H9 (cell line): ENCODE results near the gene CCDC126. TPM values are rescaled to one million over a fixed set of nuclear protein-coding genes. Genes with fewer than 3 reads are reported as not detected.
A peak's percentile ranks its signal among the peaks of the same experiment; 100 is the strongest.

Experiments
- DNase-seq: peaks from one replicate; pipeline ENCODE4 v3.0.0-alpha.2; 2017
- H2AFZ ChIP-seq: one replicate; pipeline ENCODE4 v1.6.1; 2013; ENCODE audit warnings: mild to moderate bottlenecking, low read length, control low read depth, moderate library complexity
- H2AK5ac ChIP-seq: 2 replicates; pipeline ENCODE4 v1.6.1; 2013; ENCODE audit warnings: low read length, control low read depth, mixed read lengths; ENCODE audit not compliant: insufficient read length
- H2BK120ac ChIP-seq: one replicate; pipeline ENCODE4 v1.6.1; 2013; ENCODE audit warnings: low read depth, mild to moderate bottlenecking, low read length, control low read depth, inconsistent platforms; ENCODE audit not compliant: poor library complexity, severe bottlenecking
- H2BK12ac ChIP-seq: 2 replicates; pipeline ENCODE4 v1.6.1; 2013; ENCODE audit warnings: low read length, control low read depth, mixed read lengths, low read depth; ENCODE audit not compliant: insufficient read length
- H2BK15ac ChIP-seq: 2 replicates; pipeline ENCODE4 v1.6.1; 2013; ENCODE audit warnings: low read depth, low read length, control low read depth
- H2BK20ac ChIP-seq: one replicate; pipeline ENCODE4 v1.6.1; 2013; ENCODE audit warnings: low read depth, mild to moderate bottlenecking, low read length, control low read depth, inconsistent platforms; ENCODE audit not compliant: poor library complexity, severe bottlenecking
- H2BK5ac ChIP-seq: 2 replicates; pipeline ENCODE4 v1.6.1; 2013; ENCODE audit warnings: low read length, control low read depth, mixed read lengths; ENCODE audit not compliant: insufficient read length
- H3K14ac ChIP-seq: 2 replicates; pipeline ENCODE4 v1.6.1; 2013; ENCODE audit warnings: low read length, control low read depth; ENCODE audit not compliant: insufficient read depth
- H3K18ac ChIP-seq: 2 replicates; pipeline ENCODE4 v1.6.1; 2013; ENCODE audit warnings: low read depth, mild to moderate bottlenecking, mixed read lengths, low read length, control low read depth; ENCODE audit not compliant: insufficient read length
- H3K23ac ChIP-seq: 2 replicates; pipeline ENCODE4 v1.6.1; 2013; ENCODE audit warnings: low read length, control low read depth, mixed read lengths, low read depth; ENCODE audit not compliant: insufficient read length
- H3K23me2 ChIP-seq: 2 replicates; pipeline ENCODE4 v1.6.1; 2013; ENCODE audit warnings: low read depth, mild to moderate bottlenecking, mixed read lengths, low read length, control low read depth; ENCODE audit not compliant: insufficient read length, poor library complexity, severe bottlenecking
- H3K27ac ChIP-seq: 2 replicates; pipeline ENCODE4 v1.5.1; 2013; ENCODE audit warnings: low read length, control low read depth, mixed read lengths, low read depth; ENCODE audit not compliant: insufficient read length
- H3K27me3 ChIP-seq: 2 replicates; pipeline ENCODE4 v1.6.1; 2013; ENCODE audit warnings: low read length, control low read depth, inconsistent platforms; ENCODE audit not compliant: insufficient read depth
- H3K4ac ChIP-seq: 2 replicates; pipeline ENCODE4 v1.6.1; 2013; ENCODE audit warnings: low read depth, mild to moderate bottlenecking, control low read depth, inconsistent platforms, low read length, moderate library complexity
- H3K4me1 ChIP-seq: 2 replicates; pipeline ENCODE4 v1.6.1; 2013; ENCODE audit warnings: low read length, control low read depth, inconsistent platforms; ENCODE audit not compliant: insufficient read depth
- H3K4me2 ChIP-seq: 2 replicates; pipeline ENCODE4 v1.6.1; 2013; ENCODE audit warnings: low read length, control low read depth, mixed read lengths; ENCODE audit not compliant: insufficient read length, insufficient read depth
- H3K56ac ChIP-seq: 2 replicates; pipeline ENCODE4 v1.6.1; 2013; ENCODE audit warnings: low read depth, mild to moderate bottlenecking, mixed read lengths, low read length, control low read depth; ENCODE audit not compliant: insufficient read length
- H3K79me1 ChIP-seq: 2 replicates; pipeline ENCODE4 v1.6.1; 2013; ENCODE audit warnings: low read depth, mild to moderate bottlenecking, moderate library complexity, low read length, control low read depth, inconsistent platforms; ENCODE audit not compliant: insufficient read depth, poor library complexity, severe bottlenecking
- H3K79me2 ChIP-seq: 2 replicates; pipeline ENCODE4 v1.6.1; 2013; ENCODE audit warnings: low read length, control low read depth, inconsistent platforms; ENCODE audit not compliant: insufficient read depth
- H3K9ac ChIP-seq: 2 replicates; pipeline ENCODE4 v1.6.1; 2013; ENCODE audit warnings: low read length, control low read depth, mixed read lengths; ENCODE audit not compliant: insufficient read length; ENCODE audit errors: extremely low read depth
- H3K9me3 ChIP-seq: one replicate; pipeline ENCODE4 v1.6.1; 2013; ENCODE audit warnings: low read depth, low read length, inconsistent platforms; ENCODE audit not compliant: control insufficient read depth
- H3T11ph ChIP-seq: one replicate; pipeline ENCODE4 v1.6.1; 2013; ENCODE audit warnings: mild to moderate bottlenecking, low read length, control low read depth, inconsistent platforms
- H4K20me1 ChIP-seq: one replicate; pipeline ENCODE4 v1.6.1; 2013; ENCODE audit not compliant: control insufficient read depth, insufficient read length, insufficient read depth
- H4K5ac ChIP-seq: 2 replicates; pipeline ENCODE4 v1.6.1; 2013; ENCODE audit warnings: low read depth, mild to moderate bottlenecking, mixed read lengths, low read length, control low read depth; ENCODE audit not compliant: insufficient read length
- H4K8ac ChIP-seq: replicated peaks from 2 replicates; pipeline ENCODE4 v1.6.1; 2013; ENCODE audit warnings: low read length, control low read depth, mixed read lengths, low read depth; ENCODE audit not compliant: insufficient read length
- H4K91ac ChIP-seq: 2 replicates; pipeline ENCODE4 v1.6.1; 2013; ENCODE audit warnings: low read depth, mild to moderate bottlenecking, moderate library complexity, mixed read lengths, low read length, control low read depth; ENCODE audit not compliant: insufficient read length
- H3K27ac Mint-ChIP-seq, 3 experiments: 2 replicates in 2 of 3; 3 replicates in 1 of 3; pipeline ENCODE4 v1.8.0; 2020 to 2021; ENCODE audit warnings: mixed read lengths in 3 of 3, mild to moderate bottlenecking in 1 of 3, moderate library complexity in 1 of 3
- H3K27me3 Mint-ChIP-seq: 2 replicates; pipeline ENCODE4 v1.8.0; 2021; ENCODE audit warnings: low read depth, mild to moderate bottlenecking, moderate library complexity, mixed read lengths
- H3K36me3 Mint-ChIP-seq, 3 experiments: 2 replicates in 2 of 3; 3 replicates in 1 of 3; pipeline ENCODE4 v1.8.0; 2020 to 2021; ENCODE audit warnings: low read depth in 3 of 3, mixed read lengths in 3 of 3; ENCODE audit not compliant: insufficient read depth in 1 of 3
- H3K4me1 Mint-ChIP-seq, 2 experiments: 2 replicates each; pipeline ENCODE4 v1.8.0; 2020; ENCODE audit warnings: mixed read lengths in 2 of 2
- H3K4me3 Mint-ChIP-seq, 2 experiments: 2 replicates in 1 of 2; 3 replicates in 1 of 2; pipeline ENCODE4 v1.8.0; 2020 to 2021; ENCODE audit warnings: mild to moderate bottlenecking in 2 of 2, mixed read lengths in 2 of 2, moderate library complexity in 1 of 2
- H3K9me3 Mint-ChIP-seq, 2 experiments: 2 replicates in 1 of 2; 3 replicates in 1 of 2; pipeline ENCODE4 v1.8.0; 2020; ENCODE audit warnings: mild to moderate bottlenecking in 2 of 2, mixed read lengths in 2 of 2, moderate library complexity in 1 of 2
- CTCF ChIP-seq: fragments of 200-600 bp; sonication (generic); conservative IDR thresholded peaks from 3 replicates; pipeline ENCODE4 v1.8.0; 2021; ENCODE audit warnings: antibody characterized with exemption, mild to moderate bottlenecking
- WGBS: extraction: QIAGEN DNeasy Blood & Tissue Kit; methylation state at CpG from one replicate; pipeline ENCODE4 v1.1.7; 2013; ENCODE audit warnings: missing lambda C conversion rate, low lambda C conversion rate, mixed read lengths; ENCODE audit not compliant: insufficient read length; ENCODE audit errors: extremely low coverage; 5-methylcytosine and 5-hydroxymethylcytosine counted together
- total RNA-seq: library from RNA; stranded (reverse); gene quantifications from 2 replicates; pipeline ENCODE4 v1.2.1, GENCODE V29; 2021

CCDC126 gene
- total RNA-seq, 1 experiment from 2014 or later = 4.0 TPM

- H2BK120ac ChIP-seq = no peak within 1 kb of the TSS
- peak within 1 kb of the TSS; percentile 82 to 89 for H3K4me3 Mint-ChIP-seq
- H3K4me1 Mint-ChIP-seq = peaks cover 2 to 8% of the 10 kb centered on the region in 2 experiments; a peak in 3 of 4 replicates
- H4K8ac ChIP-seq = no peak within 1 kb of the TSS
- WGBS = no CpG with 5 or more reads among the region's 53 CpGs
- peak within 1 kb of the TSS; percentile 74 to 98 (median 93); a peak in 6 of 7 replicates for H3K27ac Mint-ChIP-seq
- no peak within 1 kb of the TSS for H2BK15ac ChIP-seq
- H2AK5ac ChIP-seq = no peak within 1 kb of the TSS
- no peak within 1 kb of the TSS for H2AFZ ChIP-seq
- H4K91ac ChIP-seq = no peak within 1 kb of the TSS
- H2BK5ac ChIP-seq = no peak within 1 kb of the TSS
- H4K5ac ChIP-seq = no peak within 1 kb of the TSS
- H3K27me3 ChIP-seq = no peaks in the 10 kb centered on the region
- H3K56ac ChIP-seq = no peak within 1 kb of the TSS
- no peaks in the 10 kb centered on the region for H3K9me3 ChIP-seq
- H3K79me1 ChIP-seq = no peaks in the 10 kb centered on the region
- peak within 1 kb of the TSS; percentile 74 for H3K9ac ChIP-seq
- peak within 1 kb of the TSS; percentile 74 for H3K4me2 ChIP-seq
- peak; percentile 72 for TF ChIP-seq CTCF
- H3K27me3 Mint-ChIP-seq = peaks cover 17% of the 10 kb centered on the region
- H3T11ph ChIP-seq = no peak within 1 kb of the TSS
- H2BK20ac ChIP-seq = peak within 1 kb of the TSS; percentile 16
- no peak within 1 kb of the TSS; the same call in 1 of the 2 replicates for H3K4ac ChIP-seq
- no peaks in the 10 kb centered on the region for H4K20me1 ChIP-seq
- H3K18ac ChIP-seq = peak within 1 kb of the TSS; percentile 81
- H3K79me2 ChIP-seq = peaks cover 5% of the 10 kb centered on the region; the same call in 1 of the 2 replicates
- DNase-seq = peak; percentile 94
- no peak within 1 kb of the TSS for H2BK12ac ChIP-seq
- peak within 1 kb of the TSS; percentile 93; the same call in 1 of the 2 replicates for H3K14ac ChIP-seq
- peak within 1 kb of the TSS; percentile 55 for H3K27ac ChIP-seq
- H3K23ac ChIP-seq = no peak within 1 kb of the TSS
- H3K4me1 ChIP-seq = no peaks in the 10 kb centered on the region
- H3K36me3 Mint-ChIP-seq = peaks cover 7 to 14% (median 7%) of the 10 kb centered on the region in 3 experiments; a peak in 6 of 7 replicates
- peaks cover 0 to 7% of the 10 kb centered on the region in 2 experiments; a peak in 3 of 5 replicates for H3K9me3 Mint-ChIP-seq
- peaks cover 6% of the 10 kb centered on the region for H3K23me2 ChIP-seq
Observed at GRCh38 chr7:23679898-23680413, 82.8 kb downstream of the CCDC126 start, which contains the start of gene FAM221A. Gene FAM221A, plus strand, starts transcription at chr7:23680199. Its CDS starts 20 bp downstream, at chr7:23680219.
